ENCODE measurements around the gene PPP1R1C.
"Not testable (repeated sequence)": the region's sequence is repeated elsewhere in the genome, so short reads cannot be mapped to it uniquely, and the experiment has no call there.

Gene PPP1R1C

GRCh38 chr2:181957668-181958067 is 28.0 kb upstream of the PPP1R1C start:
- H3K4me3 ChIP-seq (ENCODE audit: insufficient read length, low read depth): no peak overlapping the region
- no peaks in the 10 kb centered on the region for H3K36me3 ChIP-seq (ENCODE audit: insufficient read depth, insufficient read length, low read length)
- no peaks in the 10 kb centered on the region for H3K4me1 ChIP-seq (ENCODE audit: insufficient read depth, insufficient read length)
- TF ChIP-seq ZNF274 (IDR thresholded peaks at IDR 0.05; ENCODE audit: low read depth, low read length): no peak
- no peak for TF ChIP-seq YY1 (IDR thresholded peaks at IDR 0.05; ENCODE audit: insufficient read depth, insufficient read length)
- no peak for TF ChIP-seq SUZ12 (IDR thresholded peaks at IDR 0.05; ENCODE audit: extremely low read depth, insufficient read depth, insufficient read length)
- H3K9ac ChIP-seq (ENCODE audit: insufficient read length, low read depth): no peak overlapping the region
- H3K9me3 ChIP-seq (ENCODE audit: insufficient read depth, low read length): no peaks in the 10 kb centered on the region
- H3K27me3 ChIP-seq (ENCODE audit: insufficient read depth, insufficient read length): no peaks in the 10 kb centered on the region
- DNase-seq (ENCODE audit: low read depth, low spot score): no peak

GRCh38 chr2:181958726-181959125 is 26.9 kb upstream of the PPP1R1C start:
- Histone ChIP-seq H3K4me3 (ENCODE audit: insufficient read length, low read depth) (no peak overlapping the region), H3K9me3 (ENCODE audit: insufficient read depth, low read length) (no peaks in the 10 kb centered on the region), H3K36me3 (ENCODE audit: insufficient read depth, insufficient read length, low read length) (no peaks in the 10 kb centered on the region), H3K9ac (ENCODE audit: insufficient read length, low read depth) (no peak overlapping the region), H3K27me3 (ENCODE audit: insufficient read depth, insufficient read length) (no peaks in the 10 kb centered on the region), H3K4me1 (ENCODE audit: insufficient read depth, insufficient read length) (no peaks in the 10 kb centered on the region)
- no peak for TF ChIP-seq SUZ12 (IDR thresholded peaks at IDR 0.05; ENCODE audit: extremely low read depth, insufficient read depth, insufficient read length)
- no peak for TF ChIP-seq ZNF274 (IDR thresholded peaks at IDR 0.05; ENCODE audit: low read depth, low read length)
- no peak for DNase-seq (ENCODE audit: low read depth, low spot score)

GRCh38 chr2:181959508-181959907 is 26.1 kb upstream of the PPP1R1C start:
- no peak for TF ChIP-seq YY1 (IDR thresholded peaks at IDR 0.05; ENCODE audit: insufficient read depth, insufficient read length)
- no peak for TF ChIP-seq ZNF274 (IDR thresholded peaks at IDR 0.05; ENCODE audit: low read depth, low read length)
- H3K4me1 ChIP-seq (ENCODE audit: insufficient read depth, insufficient read length): no peaks in the 10 kb centered on the region
- H3K9me3 ChIP-seq (ENCODE audit: insufficient read depth, low read length): no peaks in the 10 kb centered on the region
- H3K36me3 ChIP-seq (ENCODE audit: insufficient read depth, insufficient read length, low read length): no peaks in the 10 kb centered on the region
- no peak overlapping the region for H3K4me3 ChIP-seq (ENCODE audit: insufficient read length, low read depth)
- no peaks in the 10 kb centered on the region for H3K27me3 ChIP-seq (ENCODE audit: insufficient read depth, insufficient read length)
- H3K9ac ChIP-seq (ENCODE audit: insufficient read length, low read depth): no peak overlapping the region
- no peak for DNase-seq (ENCODE audit: low read depth, low spot score)

- not testable (repeated sequence) for H3K4me1 ChIP-seq (ENCODE audit: insufficient read depth, insufficient read length); H3K36me3 ChIP-seq (ENCODE audit: insufficient read depth, insufficient read length, low read length); H3K4me3 ChIP-seq (ENCODE audit: insufficient read length, low read depth); H3K27me3 ChIP-seq (ENCODE audit: insufficient read depth, insufficient read length); H3K9ac ChIP-seq (ENCODE audit: insufficient read length, low read depth); H3K9me3 ChIP-seq (ENCODE audit: insufficient read depth, low read length); DNase-seq (ENCODE audit: low read depth, low spot score)
Observed at GRCh38 chr2:181961167-181961566, 24.5 kb upstream of the PPP1R1C start.

GRCh38 chr2:181962142-181962541 is 23.5 kb upstream of the PPP1R1C start:
- no peaks in the 10 kb centered on the region for H3K9me3 ChIP-seq (ENCODE audit: insufficient read depth, low read length)
- DNase-seq (ENCODE audit: low read depth, low spot score): no peak
- H3K4me3 ChIP-seq (ENCODE audit: insufficient read length, low read depth): no peak overlapping the region
- no peaks in the 10 kb centered on the region for H3K27me3 ChIP-seq (ENCODE audit: insufficient read depth, insufficient read length)
- H3K4me1 ChIP-seq (ENCODE audit: insufficient read depth, insufficient read length): no peaks in the 10 kb centered on the region
- no peak overlapping the region for H3K9ac ChIP-seq (ENCODE audit: insufficient read length, low read depth)
- H3K36me3 ChIP-seq (ENCODE audit: insufficient read depth, insufficient read length, low read length): no peaks in the 10 kb centered on the region
- TF ChIP-seq SUZ12 (IDR thresholded peaks at IDR 0.05; ENCODE audit: extremely low read depth, insufficient read depth, insufficient read length) (no peak), ZNF274 (IDR thresholded peaks at IDR 0.05; ENCODE audit: low read depth, low read length) (no peak), YY1 (IDR thresholded peaks at IDR 0.05; ENCODE audit: insufficient read depth, insufficient read length) (no peak)

- H3K4me3 ChIP-seq (ENCODE audit: insufficient read length, low read depth): no peak overlapping the region
- TF ChIP-seq ZNF274 (IDR thresholded peaks at IDR 0.05; ENCODE audit: low read depth, low read length) (no peak), YY1 (IDR thresholded peaks at IDR 0.05; ENCODE audit: insufficient read depth, insufficient read length) (no peak), SUZ12 (IDR thresholded peaks at IDR 0.05; ENCODE audit: extremely low read depth, insufficient read depth, insufficient read length) (no peak)
- H3K9ac ChIP-seq (ENCODE audit: insufficient read length, low read depth): no peak overlapping the region
- H3K9me3 ChIP-seq (ENCODE audit: insufficient read depth, low read length): no peaks in the 10 kb centered on the region
- no peaks in the 10 kb centered on the region for H3K36me3 ChIP-seq (ENCODE audit: insufficient read depth, insufficient read length, low read length)
- no peak for DNase-seq (ENCODE audit: low read depth, low spot score)
- no peaks in the 10 kb centered on the region for H3K4me1 ChIP-seq (ENCODE audit: insufficient read depth, insufficient read length)
- no peaks in the 10 kb centered on the region for H3K27me3 ChIP-seq (ENCODE audit: insufficient read depth, insufficient read length)
Observed at GRCh38 chr2:181970160-181970794, 15.4 kb upstream of the PPP1R1C start.

GRCh38 chr2:181971032-181971431 is 14.6 kb upstream of the PPP1R1C start:
- Histone ChIP-seq H3K4me3 (ENCODE audit: insufficient read length, low read depth) (no peak overlapping the region), H3K9me3 (ENCODE audit: insufficient read depth, low read length) (no peaks in the 10 kb centered on the region), H3K36me3 (ENCODE audit: insufficient read depth, insufficient read length, low read length) (no peaks in the 10 kb centered on the region), H3K27me3 (ENCODE audit: insufficient read depth, insufficient read length) (no peaks in the 10 kb centered on the region), H3K4me1 (ENCODE audit: insufficient read depth, insufficient read length) (no peaks in the 10 kb centered on the region), H3K9ac (ENCODE audit: insufficient read length, low read depth) (no peak overlapping the region)
- no peak for DNase-seq (ENCODE audit: low read depth, low spot score)
- TF ChIP-seq YY1 (IDR thresholded peaks at IDR 0.05; ENCODE audit: insufficient read depth, insufficient read length): no peak
- TF ChIP-seq ZNF274 (IDR thresholded peaks at IDR 0.05; ENCODE audit: low read depth, low read length): no peak
- no peak for TF ChIP-seq SUZ12 (IDR thresholded peaks at IDR 0.05; ENCODE audit: extremely low read depth, insufficient read depth, insufficient read length)
